Activated CD4-positive, CD25-positive, alpha-beta regulatory T cell (primary cell): ENCODE results near the gene GATM.

ENCODE experiments used
- DNase-seq, 4 experiments: peaks; one replicate each; lab custom pipeline; 2025; lab: John Stamatoyannopoulos, UW

GATM gene

DNA sequence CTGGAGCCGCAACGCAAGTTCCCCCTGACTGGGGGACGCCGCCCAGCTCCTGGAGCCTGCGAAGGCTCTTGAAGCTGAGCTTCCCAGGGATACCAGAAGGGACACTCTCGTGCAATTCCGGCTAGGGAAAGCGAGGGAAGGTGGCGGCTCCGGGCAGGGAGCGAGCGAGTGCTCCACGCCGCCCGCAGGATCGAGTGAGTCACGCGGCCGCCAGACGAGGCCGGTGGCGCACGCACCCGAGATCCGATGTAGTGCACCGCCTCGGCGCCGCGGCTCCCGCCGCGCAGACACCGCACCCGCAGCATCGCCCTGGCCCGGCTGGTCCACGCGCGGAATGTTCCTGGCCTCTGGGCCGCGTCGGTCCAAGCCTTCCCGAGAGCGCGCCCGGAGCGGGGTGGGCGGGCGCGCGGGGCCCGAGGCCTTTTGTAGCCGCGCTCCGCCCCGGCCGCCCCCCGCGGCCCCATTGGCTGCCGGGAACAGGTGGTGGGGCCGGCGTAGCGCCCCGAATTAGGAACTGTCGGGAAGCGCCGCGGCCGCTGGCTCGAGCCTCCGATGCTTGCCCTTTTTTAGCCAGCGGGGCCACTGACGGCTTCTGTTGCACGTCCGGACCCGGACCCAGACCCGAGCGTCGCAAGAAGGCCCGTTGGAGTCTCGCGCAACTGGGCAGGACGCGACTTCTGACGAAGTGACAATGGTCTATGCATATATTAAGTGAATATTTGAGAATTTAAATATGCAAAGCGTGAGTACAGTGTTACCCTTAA lies at the start of gene GATM:
Gene GATM (minus strand): TSS at position 396 of the 764 bp plus-strand sequence. CDS start 91 bp downstream, at position 305.
- DNase-seq: no peak

GRCh38 chr15:45427085-45427484 lies 48.7 kb upstream of the GATM start:
- no peak for DNase-seq

GRCh38 chr15:45425135-45425534 lies 46.8 kb upstream of the GATM start:
- no peak for DNase-seq

DNA sequence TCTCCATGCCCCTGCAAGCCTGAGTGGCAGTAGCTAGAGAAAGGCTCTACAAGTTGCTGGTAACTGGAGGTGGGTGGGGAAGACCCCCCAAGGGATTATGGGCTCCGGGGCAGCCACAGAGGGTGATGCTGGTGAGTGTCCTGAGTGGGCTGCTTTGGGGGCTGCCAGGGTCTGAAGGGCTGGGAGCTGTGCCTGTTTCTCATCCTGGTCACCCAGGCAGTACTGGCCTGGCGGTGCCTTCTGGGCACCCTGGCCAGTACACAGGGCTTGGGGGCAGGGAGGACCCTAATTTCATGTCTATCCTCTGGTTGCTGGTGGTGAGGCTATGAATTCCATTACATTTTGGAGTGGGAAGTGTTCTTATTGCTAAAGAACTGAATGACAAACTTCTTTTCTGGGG lies 46.1 kb upstream of the GATM start:
- no peak for DNase-seq

DNA sequence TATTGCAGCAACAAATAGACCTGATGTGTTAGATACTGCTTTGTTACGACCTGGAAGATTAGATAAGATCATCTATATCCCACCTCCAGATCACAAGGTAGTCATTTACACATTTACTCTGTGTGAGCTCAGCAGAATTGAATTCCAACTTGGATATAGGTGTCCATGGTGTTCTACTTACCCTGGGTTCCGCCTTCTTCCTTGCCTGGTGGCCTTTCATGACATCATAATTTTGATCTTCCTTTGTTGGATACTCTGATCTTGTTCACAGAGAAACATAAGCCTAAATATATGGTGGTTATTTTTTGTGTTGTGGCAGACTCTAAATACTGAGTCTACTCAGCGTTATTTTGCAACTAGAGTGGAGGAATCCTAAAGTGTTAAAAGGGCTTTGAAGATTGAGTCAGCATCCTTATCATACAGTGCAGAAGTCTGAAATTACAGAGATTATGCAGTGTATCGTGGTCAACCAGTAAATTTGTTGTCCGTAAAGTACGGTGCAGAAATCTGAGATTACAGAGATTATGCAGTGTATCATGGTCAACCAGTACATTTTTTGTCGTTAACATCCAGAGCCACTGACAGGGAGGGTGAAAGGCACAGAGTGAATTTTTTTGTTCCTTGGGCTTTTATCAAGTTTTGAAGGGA lies 39.1 kb upstream of the GATM start:
- no peak for DNase-seq

DNA sequence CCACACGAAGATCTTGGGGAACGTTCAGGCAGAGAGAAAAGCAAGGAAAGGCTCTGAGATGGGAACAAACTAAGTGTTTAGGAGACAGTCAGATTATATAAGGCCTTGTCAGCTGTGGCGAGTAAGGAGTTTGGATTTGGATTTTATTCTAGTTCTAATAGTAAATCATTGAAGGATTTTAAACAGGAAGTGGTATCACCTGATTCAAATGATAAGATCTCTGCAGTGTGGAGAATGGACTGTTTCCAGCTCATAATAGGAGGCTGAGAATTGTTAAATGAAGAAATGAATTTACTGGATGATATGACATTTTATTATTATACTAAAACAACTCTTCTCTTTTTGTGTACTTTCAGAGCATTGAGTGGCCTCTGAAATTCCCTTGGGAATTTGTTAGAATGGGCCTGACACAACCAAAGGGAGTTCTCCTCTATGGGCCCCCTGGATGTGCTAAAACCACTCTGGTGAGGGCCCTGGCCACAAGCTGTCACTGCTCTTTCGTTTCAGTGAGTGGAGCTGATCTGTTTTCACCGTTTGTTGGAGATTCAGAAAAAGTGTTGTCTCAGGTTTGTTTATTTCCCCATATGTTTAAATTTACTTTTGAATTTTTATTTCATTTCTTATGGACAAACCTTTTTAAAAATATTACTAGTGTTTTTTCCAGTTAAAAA lies 36.0 kb upstream of the GATM start:
- DNase-seq: no peak

DNA sequence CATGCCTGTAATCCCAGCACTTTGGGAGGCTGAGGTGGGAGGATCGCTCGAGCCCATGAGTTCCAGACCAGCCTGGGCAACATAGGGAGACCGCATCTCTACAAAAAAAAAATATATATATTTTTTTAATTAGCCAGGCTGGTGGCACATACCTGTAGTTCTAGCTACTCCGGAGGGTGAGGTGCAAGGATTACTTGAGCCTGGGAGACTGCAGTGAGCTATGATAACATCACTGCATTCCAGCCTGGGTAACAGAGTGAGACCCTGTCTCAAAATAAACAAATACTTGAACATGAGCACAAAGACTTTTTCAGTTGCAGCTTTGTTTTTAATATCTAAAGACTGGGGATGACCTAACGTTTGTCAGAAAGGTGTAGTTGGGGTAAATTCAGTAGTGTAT lies 31.3 kb upstream of the GATM start:
- no peak for DNase-seq

DNA sequence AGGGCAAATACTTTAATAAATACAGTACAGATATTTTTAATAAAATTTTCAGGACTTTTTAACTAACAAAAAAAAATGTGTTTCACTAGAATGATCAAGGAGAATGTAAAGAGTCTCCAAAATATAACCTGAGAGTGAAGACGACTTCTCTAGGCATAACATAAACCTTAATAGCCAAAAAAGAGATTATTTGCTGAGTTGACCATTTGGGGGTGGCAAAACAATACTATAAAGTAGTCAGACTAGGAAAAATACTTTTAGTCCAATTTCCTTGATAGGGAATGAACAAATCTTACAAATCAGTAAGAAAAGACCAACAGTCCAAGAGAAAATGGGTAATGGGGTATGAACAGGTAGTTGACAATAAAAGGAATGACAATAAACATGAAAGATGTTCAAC lies 29.4 kb upstream of the GATM start:
- DNase-seq: no peak

DNA sequence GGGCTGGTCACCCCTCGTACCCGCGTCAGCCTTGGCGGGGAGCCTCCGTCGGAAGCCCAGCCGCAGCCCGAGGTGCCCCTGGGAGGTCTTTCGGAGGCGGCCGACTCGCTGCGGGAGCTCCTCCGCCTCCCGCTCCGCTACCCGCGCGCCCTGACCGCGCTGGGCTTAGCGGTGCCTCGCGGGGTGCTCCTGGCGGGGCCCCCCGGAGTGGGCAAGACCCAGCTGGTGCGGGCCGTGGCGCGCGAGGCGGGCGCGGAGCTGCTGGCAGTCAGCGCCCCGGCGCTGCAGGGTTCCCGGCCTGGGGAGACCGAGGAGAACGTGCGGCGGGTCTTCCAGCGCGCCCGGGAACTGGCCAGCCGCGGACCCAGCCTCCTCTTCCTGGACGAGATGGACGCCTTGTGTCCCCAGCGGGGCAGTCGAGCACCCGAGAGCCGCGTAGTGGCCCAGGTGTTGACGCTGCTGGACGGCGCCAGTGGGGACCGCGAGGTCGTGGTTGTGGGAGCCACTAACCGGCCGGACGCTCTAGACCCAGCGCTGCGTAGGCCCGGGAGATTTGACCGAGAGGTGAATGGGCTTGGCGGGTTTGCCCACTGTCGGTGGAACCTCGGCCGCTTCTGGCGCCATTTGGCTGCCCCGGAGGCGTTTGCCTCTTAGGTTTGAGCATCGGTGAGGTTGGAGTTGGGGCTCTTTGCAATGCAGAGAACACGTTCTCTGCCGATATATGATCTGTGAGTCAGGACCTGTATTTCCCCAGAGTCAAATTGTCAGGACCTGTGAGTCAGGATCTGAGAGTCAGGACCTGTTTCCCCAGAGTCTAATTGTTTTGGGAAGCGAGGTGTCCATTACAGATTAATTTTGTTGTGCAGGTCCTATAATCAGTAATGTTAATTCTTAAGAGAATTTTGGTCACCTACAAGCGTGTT lies 24.9 kb upstream of the GATM start:
- DNase-seq: peak in 2 of 4 experiments; percentile 10 to 23

GRCh38 chr15:45402162-45402954 lies 24.0 kb upstream of the GATM start:
- DNase-seq: peak; percentile 82 to 89 (median 86)

- no peak for DNase-seq
Measured at GRCh38 chr15:45401665-45402161, 23.4 kb upstream of the GATM start.

GRCh38 chr15:45399381-45400212 lies 21.3 kb upstream of the GATM start:
- no peak for DNase-seq

DNA sequence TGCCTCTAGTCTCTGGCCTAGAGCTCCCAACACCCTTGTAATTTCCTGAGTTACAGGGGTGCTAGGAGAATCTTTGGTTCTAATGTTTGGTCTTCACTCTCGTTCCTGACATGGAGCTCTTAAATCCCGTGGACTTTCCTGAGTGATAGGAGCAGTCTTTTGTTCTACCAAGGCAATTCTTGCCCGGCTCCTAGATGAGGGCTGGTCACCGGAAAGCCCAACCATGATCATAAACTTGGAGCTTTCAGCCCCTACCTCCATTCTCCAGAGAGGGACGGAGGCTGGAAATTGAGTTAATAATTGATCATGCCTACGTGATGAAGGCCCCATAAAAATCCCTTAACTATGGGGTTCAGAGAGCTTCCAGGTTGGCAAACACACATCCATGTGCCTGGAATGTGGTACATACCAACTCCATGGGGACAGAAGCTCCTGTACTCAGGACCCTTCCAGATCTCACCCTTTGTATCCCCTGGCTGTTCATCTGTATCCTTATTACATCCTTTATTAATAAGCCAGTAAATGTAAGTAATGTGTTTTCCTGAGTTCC lies 18.8 kb upstream of the GATM start:
- no peak for DNase-seq

DNA sequence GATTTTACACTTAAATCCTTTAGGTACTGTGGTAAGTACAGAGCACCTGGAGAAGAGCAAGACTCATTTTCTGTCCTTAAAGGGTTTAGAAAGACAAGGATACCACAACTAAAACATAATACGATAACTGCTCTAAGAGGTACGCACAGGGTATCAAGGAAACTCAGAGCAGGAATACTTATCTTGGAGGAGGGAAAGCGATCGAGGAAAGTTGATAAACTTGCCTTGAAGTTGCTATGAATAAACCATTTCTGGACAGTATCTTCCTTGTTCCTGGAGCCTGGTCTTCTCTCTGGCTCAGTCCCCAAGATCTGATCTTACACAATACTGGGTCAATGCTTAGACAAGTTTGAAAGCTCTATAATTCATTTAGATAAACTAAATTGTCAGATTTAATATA lies 17.6 kb upstream of the GATM start:
- DNase-seq: no peak

DNA sequence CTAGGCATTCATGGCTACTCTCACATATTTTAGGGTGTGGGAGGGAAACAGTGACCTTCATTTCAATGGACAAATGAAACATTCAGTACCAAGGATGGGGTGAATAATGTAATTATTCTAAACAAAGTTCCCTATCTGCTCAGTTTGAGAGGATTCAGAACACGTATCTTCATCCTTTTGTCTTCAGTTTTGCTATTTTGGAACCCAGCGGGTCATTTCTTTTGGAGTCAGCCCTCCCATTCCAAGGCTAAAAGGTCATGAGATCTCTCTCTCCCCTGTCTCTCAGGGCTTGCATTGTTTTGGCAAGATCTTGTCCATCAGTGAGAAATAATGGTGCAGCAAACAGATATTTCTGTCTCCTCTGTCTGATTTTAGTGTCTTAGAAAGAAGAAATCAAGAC lies 16.3 kb upstream of the GATM start:
- no peak for DNase-seq

- no peak for DNase-seq
Measured at GRCh38 chr15:45393851-45394250, 15.5 kb upstream of the GATM start.

DNA sequence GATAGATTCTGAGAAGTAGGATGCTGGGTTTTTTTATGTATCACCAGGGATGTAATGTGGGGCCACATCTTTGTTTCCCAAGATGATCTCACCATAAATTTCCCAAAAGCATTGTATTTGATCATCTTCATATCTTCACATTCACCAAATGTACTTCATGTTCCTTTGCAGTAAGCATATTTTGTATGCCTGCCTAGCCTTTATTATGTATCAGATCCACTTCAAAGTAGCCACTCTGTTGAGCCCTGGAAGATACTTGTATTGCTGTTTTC lies 14.2 kb upstream of the GATM start:
- DNase-seq: no peak

DNA sequence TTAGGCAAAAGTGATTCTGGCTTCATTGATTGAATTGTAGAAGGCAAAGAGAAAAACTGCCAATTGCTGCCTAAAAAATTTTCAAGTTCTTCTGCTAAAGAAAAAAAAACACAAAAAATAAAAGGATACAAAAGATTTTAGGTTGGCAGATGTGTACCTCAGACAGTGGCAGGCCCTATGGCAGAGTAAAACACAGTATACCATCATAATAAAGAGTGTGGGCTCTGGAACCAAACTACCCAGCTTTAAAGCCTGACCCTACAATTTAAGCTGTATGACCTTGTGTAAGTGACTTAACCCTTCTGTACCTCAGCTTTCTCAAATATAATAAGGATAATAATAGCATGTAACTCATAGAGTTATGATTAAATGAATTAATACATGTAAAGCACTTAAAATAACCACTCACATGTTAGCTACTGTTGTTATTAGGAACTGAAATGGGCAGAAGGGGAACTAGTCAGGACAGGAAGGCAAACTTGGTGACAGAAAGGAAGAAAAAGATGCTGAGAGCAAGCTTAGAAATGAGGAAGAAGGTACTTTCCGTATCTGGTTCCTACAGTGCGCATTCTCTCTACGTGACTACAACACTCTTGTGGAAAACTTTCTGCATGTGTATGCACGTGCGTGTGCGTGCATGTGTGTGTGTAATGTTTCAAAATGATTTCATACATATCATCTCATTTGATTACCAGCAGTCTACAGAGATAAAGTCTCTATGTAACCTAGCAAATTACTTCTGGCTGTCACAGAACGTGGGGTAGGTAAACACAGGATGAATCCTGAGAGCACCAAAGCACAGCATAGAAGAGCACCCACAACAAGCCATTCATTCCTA lies 13.6 kb upstream of the GATM start:
- DNase-seq: no peak

GRCh38 chr15:45389351-45389750 lies 11.0 kb upstream of the GATM start:
- DNase-seq: no peak
